Gastroesophageal sphincter (tissue), 4 donors: ENCODE measurements around the gene FZD1. TPM values are rescaled to one million over a fixed set of nuclear protein-coding genes. Genes with fewer than 3 reads are reported as not detected.

Experiments
- ATAC-seq: fragments of 150-250 bp; one replicate; pipeline ENCODE4 v1.9.1; 2016; ENCODE audit warnings: mild to moderate bottlenecking, moderate library complexity
- H3K27ac ChIP-seq, 4 donors: fragments of 200-600 bp; sonication (generic) in 3 of 4; 1 replicate in 3 of 4; 2 replicates in 1 of 4; pipeline ENCODE4 v1.5.1; 2016 to 2019
- H3K27me3 ChIP-seq: fragments of 200-600 bp; sonication (generic); one replicate; pipeline ENCODE4 v1.5.1; 2019
- H3K36me3 ChIP-seq, 2 donors: fragments of 200-600 bp; sonication (generic); one replicate each; pipeline ENCODE4 v1.5.1; 2019; ENCODE audit warnings: control low read depth in 1 of 2
- H3K4me1 ChIP-seq, 3 donors: fragments of 200-600 bp; sonication (generic); 1 replicate in 2 of 3; 2 replicates in 1 of 3; pipeline ENCODE4 v1.5.1; 2016 to 2019; ENCODE audit warnings: control low read depth in 2 of 3
- H3K4me3 ChIP-seq, 2 donors: fragments of 200-600 bp; sonication (generic); one replicate each; pipeline ENCODE4 v1.5.1; 2019; ENCODE audit warnings: mild to moderate bottlenecking in 1 of 2, moderate library complexity in 1 of 2
- H3K9me3 ChIP-seq, 3 donors: fragments of 200-600 bp; sonication (generic); one replicate each; pipeline ENCODE4 v1.5.1; 2017 to 2019; ENCODE audit warnings: control low read depth in 2 of 3
- EP300 ChIP-seq: sonication (generic); formaldehyde crosslinking; IDR thresholded peaks from one replicate; pipeline ENCODE4 v1.6.1; 2017; ENCODE audit warnings: antibody characterized with exemption, mild to moderate bottlenecking
- POLR2A ChIP-seq, 2 donors: fragments of 450-650 bp; IDR thresholded peaks; one replicate each; pipeline ENCODE4 v1.6.1; 2017; ENCODE audit warnings: antibody characterized with exemption in 2 of 2, mild to moderate bottlenecking in 2 of 2, moderate library complexity in 1 of 2
- POLR2AphosphoS5 ChIP-seq: sonication (generic); formaldehyde crosslinking; IDR thresholded peaks from one replicate; pipeline ENCODE4 v1.6.1; 2017; ENCODE audit warnings: antibody characterized with exemption
- WGBS, 2 donors: methylation state at CpG; one replicate each; pipeline ENCODE4 v1.1.5; 2018; ENCODE audit warnings: low coverage in 1 of 2; 5-methylcytosine and 5-hydroxymethylcytosine counted together
- total RNA-seq, 4 donors: library from RNA; depleted of rRNA; stranded (reverse); fragments of >200 nt; gene quantifications; one replicate each; pipeline ENCODE4 v1.1.0, GENCODE V29; 2016
- TF ChIP-seq, protein P1 (sequence below), 4 experiments: fragments of 200-600 bp in 2 of 4; fragments of 450-650 bp in 2 of 4; sonication (generic) in 1 of 4; IDR thresholded peaks; one replicate each; pipeline ENCODE4 v1.5.1; 2017 to 2019; ENCODE audit warnings: antibody characterized with exemption in 4 of 4, mild to moderate bottlenecking in 2 of 4, moderate library complexity in 2 of 4

Gene FZD1
- total RNA-seq, 4 donors from 2014 or later, result 12.3 to 19.5 (median 17.3) TPM

DNA sequence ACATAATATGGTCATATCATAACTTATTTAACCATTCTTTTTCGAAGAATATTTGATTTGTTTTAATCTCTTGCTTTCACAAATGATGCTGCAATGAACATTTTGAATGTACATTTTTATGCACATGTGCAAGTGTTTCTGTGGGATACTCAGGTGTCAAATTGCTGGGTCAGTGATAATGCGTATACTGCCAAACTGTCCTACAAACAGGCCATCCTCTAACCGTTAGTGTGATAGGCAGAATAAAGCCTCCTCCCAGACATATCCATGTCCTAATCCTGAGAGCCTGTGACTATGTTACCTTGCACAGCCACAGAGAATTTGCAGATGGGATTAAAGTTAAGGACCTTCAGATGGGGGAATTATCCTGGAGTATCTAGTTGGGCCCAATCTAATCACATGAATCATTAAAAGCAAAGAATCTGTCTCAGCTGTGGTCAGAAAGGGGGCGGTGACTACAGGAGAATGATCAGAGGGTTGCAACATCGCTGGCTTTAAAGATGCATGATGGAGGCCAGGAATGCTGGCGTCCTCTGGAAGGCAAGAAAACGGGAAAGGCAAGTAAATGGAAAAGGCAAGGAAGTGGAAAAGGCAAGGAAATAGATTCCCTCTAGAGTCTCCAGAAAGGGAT, 46.7 kb downstream of the FZD1 start:
- WGBS, 2 donors, result 62 to 88% methylated on average over 7 of the region's 7 CpGs
- no peak overlapping the region for H3K4me3 ChIP-seq

DNA sequence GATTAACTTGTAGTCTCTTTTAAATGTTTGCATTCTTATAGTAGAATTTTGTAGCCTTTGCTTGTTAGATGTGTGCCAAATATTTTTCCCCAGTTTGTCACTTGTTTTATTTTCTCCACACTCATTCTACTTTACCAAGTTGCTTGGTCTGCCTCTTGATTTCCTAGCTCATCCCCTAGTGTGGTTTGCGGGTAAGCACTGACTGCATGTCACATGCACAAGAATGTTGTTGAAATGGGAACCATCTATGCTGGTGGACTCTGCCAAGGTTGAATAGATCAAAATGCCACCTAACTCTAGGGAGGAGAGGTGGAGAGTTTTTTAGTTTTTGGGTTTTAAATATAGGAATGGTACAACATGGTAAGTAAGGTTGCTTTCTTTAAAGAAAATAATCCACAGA, 47.6 kb downstream of the FZD1 start:
- Histone ChIP-seq H3K4me1 (peaks cover 0 to 5% (median 0%) of the 10 kb centered on the region in 3 donors), H3K4me3 (no peak overlapping the region), H3K27ac (no peak overlapping the region), H3K27me3 (no peaks in the 10 kb centered on the region), H3K9me3 (no peaks in the 10 kb centered on the region), H3K36me3 (no peaks in the 10 kb centered on the region)
- ATAC-seq, result no peak
- 50 to 55% methylated on average over 1 of the region's 1 CpG for WGBS, 2 donors
- TF ChIP-seq POLR2A (IDR thresholded peaks at IDR 0.05) (no peak), EP300 (no peak), POLR2AphosphoS5 (no peak)
- TF ChIP-seq, protein P1, sequence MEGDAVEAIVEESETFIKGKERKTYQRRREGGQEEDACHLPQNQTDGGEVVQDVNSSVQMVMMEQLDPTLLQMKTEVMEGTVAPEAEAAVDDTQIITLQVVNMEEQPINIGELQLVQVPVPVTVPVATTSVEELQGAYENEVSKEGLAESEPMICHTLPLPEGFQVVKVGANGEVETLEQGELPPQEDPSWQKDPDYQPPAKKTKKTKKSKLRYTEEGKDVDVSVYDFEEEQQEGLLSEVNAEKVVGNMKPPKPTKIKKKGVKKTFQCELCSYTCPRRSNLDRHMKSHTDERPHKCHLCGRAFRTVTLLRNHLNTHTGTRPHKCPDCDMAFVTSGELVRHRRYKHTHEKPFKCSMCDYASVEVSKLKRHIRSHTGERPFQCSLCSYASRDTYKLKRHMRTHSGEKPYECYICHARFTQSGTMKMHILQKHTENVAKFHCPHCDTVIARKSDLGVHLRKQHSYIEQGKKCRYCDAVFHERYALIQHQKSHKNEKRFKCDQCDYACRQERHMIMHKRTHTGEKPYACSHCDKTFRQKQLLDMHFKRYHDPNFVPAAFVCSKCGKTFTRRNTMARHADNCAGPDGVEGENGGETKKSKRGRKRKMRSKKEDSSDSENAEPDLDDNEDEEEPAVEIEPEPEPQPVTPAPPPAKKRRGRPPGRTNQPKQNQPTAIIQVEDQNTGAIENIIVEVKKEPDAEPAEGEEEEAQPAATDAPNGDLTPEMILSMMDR (IDR thresholded peaks at IDR 0.05), result no peak

More for the DNA sequence above, 46.7 kb downstream of the FZD1 start:
- Histone ChIP-seq H3K27ac (peak overlapping the region in 2 of 4 donors; percentile 36 to 42), H3K9me3 (no peaks in the 10 kb centered on the region), H3K4me1 (peaks cover 0 to 5% (median 0%) of the 10 kb centered on the region in 3 donors), H3K36me3 (no peaks in the 10 kb centered on the region), H3K27me3 (no peaks in the 10 kb centered on the region)
- TF ChIP-seq POLR2AphosphoS5 (no peak), EP300 (no peak), POLR2A (IDR thresholded peaks at IDR 0.05) (no peak)
- TF ChIP-seq, protein P1 (IDR thresholded peaks at IDR 0.05), result no peak
- peak; percentile 82 for ATAC-seq

DNA sequence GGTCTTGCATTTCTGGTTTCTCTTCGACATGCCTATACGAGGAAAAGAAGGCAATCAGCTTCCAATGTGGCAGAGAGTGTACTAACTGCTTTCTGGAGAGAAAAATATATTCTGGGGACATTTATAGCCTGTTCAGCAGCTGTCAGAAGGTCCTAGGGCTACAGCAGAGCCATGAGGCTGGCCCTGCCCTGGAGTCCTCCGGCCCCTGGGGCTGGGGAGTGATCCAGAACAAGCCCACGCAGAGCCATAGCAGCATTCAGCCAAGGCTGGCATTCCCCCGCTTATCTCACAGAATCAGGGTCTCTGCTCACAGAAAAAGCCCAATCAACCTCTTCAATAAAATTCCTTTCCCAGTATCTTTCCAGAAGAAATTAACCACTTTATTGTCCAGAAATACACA, 48.9 kb downstream of the FZD1 start:
- H3K9me3 ChIP-seq, result no peaks in the 10 kb centered on the region
- H3K27ac ChIP-seq, result no peak overlapping the region
- TF ChIP-seq POLR2A (IDR thresholded peaks at IDR 0.05) (no peak), EP300 (no peak), POLR2AphosphoS5 (no peak)
- TF ChIP-seq, protein P1 (IDR thresholded peaks at IDR 0.05), result no peak
- no peak for ATAC-seq
- H3K4me3 ChIP-seq, result no peak overlapping the region
- no peaks in the 10 kb centered on the region for H3K27me3 ChIP-seq
- 78 to 95% methylated on average over 2 to 4 of the region's 5 CpGs for WGBS, 2 donors
- H3K4me1 ChIP-seq, result peaks cover 0 to 5% (median 0%) of the 10 kb centered on the region in 3 donors
- H3K36me3 ChIP-seq, result no peaks in the 10 kb centered on the region

DNA sequence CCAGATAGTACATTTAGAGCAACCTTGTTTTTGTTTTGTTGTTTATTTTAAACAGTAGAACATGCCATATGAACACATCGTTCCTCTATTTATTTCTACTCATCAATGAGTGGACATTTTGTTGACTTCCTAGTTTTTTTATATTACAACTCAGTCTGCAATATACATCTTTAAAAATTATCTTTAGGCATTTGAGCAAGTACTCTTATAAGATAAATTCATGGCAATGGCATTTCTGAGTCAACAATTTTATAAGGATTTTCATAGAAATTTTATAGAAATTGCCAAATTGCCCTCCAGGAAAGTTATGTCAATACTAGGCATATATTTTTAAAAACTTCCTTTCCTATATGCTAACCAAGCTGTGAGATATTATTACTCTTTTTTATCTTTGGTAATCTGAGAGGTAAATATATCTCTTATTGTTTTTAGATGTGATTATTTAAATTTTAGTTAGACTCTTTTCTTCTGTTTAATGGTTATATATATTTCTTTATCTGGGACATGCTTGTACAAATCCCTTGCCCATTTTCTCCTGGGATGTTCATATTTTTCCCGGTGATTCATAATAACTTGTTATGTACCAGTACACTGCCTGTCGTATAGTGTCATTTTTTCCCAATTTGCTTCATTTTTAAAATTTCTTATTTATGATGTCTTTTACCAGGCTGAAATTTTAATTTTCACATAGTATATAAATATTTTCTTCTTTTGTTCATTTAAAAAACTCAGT, 50.5 kb downstream of the FZD1 start:
- ATAC-seq, result no peak
- no peaks in the 10 kb centered on the region for H3K9me3 ChIP-seq
- H3K36me3 ChIP-seq, result no peaks in the 10 kb centered on the region
- WGBS, 2 donors, result 83 to 84% methylated on average over 1 to 3 of the region's 3 CpGs
- H3K4me1 ChIP-seq, result peaks cover 0 to 5% (median 0%) of the 10 kb centered on the region in 3 donors
- H3K4me3 ChIP-seq, result no peak overlapping the region
- TF ChIP-seq, protein P1 (IDR thresholded peaks at IDR 0.05), result no peak
- TF ChIP-seq POLR2A (IDR thresholded peaks at IDR 0.05), result no peak
- TF ChIP-seq EP300, result no peak
- no peak for TF ChIP-seq POLR2AphosphoS5
- H3K27me3 ChIP-seq, result no peaks in the 10 kb centered on the region
- H3K27ac ChIP-seq, result no peak overlapping the region
